HepG2 (cell line): ENCODE results near the gene CD7. TPM values are rescaled to one million over a fixed set of nuclear protein-coding genes. Genes with fewer than 3 reads are reported as not detected.

Experiments
- CREM ChIP-seq, 2 experiments: sonication (generic) in 1 of 2; formaldehyde crosslinking in 1 of 2; IDR thresholded peaks; 2 replicates each; pipeline versions ENCODE4 v1.4.0 to v1.6.1; 2016 to 2020; ENCODE audit warnings: antibody characterized with exemption in 1 of 2, mild to moderate bottlenecking in 1 of 2, missing genetic modification reagents in 1 of 2
- EP300 ChIP-seq, 3 experiments: sonication (generic) in 1 of 3; formaldehyde crosslinking in 1 of 3; IDR thresholded peaks; 2 replicates each; pipeline versions ENCODE4 v1.5.1 to v1.6.1; 2011 to 2020; ENCODE audit warnings: low read depth in 2 of 3, low read length in 2 of 3, borderline replicate concordance in 1 of 3, improper control_type of control experiment in 1 of 3, mild to moderate bottlenecking in 1 of 3, missing genetic modification reagents in 1 of 3, moderate library complexity in 1 of 3
- HIVEP1 ChIP-seq: sonication (generic); formaldehyde crosslinking; IDR thresholded peaks from 2 replicates; pipeline ENCODE4 v1.4.0; 2020; ENCODE audit warnings: mild to moderate bottlenecking, missing genetic modification reagents
- HMG20A ChIP-seq: IDR thresholded peaks from 2 replicates; pipeline ENCODE4 v1.6.1; 2016; ENCODE audit warnings: borderline replicate concordance
- MIER2 ChIP-seq: IDR thresholded peaks from 2 replicates; pipeline ENCODE4 v1.6.1; 2016; ENCODE audit warnings: missing biosample characterization, missing genetic modification reagents
- NFKBIZ ChIP-seq: IDR thresholded peaks from 2 replicates; pipeline ENCODE4 v1.6.1; 2018; ENCODE audit warnings: missing genetic modification reagents, missing compliant biosample characterization
- RBM22 ChIP-seq: fragments of 200-400 bp; formaldehyde crosslinking; optimal IDR thresholded peaks from 2 replicates; pipeline ENCODE3; 2017; ENCODE audit warnings: mild to moderate bottlenecking, low read length, moderate library complexity
- REPIN1 ChIP-seq: sonication (generic); formaldehyde crosslinking; IDR thresholded peaks from 2 replicates; pipeline ENCODE4 v1.8.0; 2022; ENCODE audit warnings: missing genetic modification reagents, low read depth, mild to moderate bottlenecking, borderline replicate concordance
- SPEN ChIP-seq: sonication (generic); formaldehyde crosslinking; IDR thresholded peaks from 2 replicates; pipeline ENCODE4 v1.5.1; 2020; ENCODE audit warnings: low read depth, mild to moderate bottlenecking, missing genetic modification reagents
- TEAD3 ChIP-seq: optimal IDR thresholded peaks from 2 replicates; pipeline ENCODE3; 2016; ENCODE audit warnings: borderline replicate concordance
- TOE1 ChIP-seq: sonication (generic); formaldehyde crosslinking; IDR thresholded peaks from 2 replicates; pipeline ENCODE4 v1.4.0; 2020; ENCODE audit warnings: mild to moderate bottlenecking, missing genetic modification reagents
- TRIM24 ChIP-seq: sonication (generic); formaldehyde crosslinking; IDR thresholded peaks from 2 replicates; pipeline ENCODE4 v1.8.0; 2022; ENCODE audit warnings: mild to moderate bottlenecking, missing genetic modification reagents
- ZEB1 ChIP-seq: IDR thresholded peaks from 2 replicates; pipeline ENCODE4 v1.6.1; 2012; ENCODE audit warnings: mild to moderate bottlenecking, low read depth, inconsistent platforms; ENCODE audit not compliant: insufficient replicate concordance
- ZFP37 ChIP-seq: sonication (generic); formaldehyde crosslinking; IDR thresholded peaks from 2 replicates; pipeline ENCODE4 v1.4.0; 2020; ENCODE audit warnings: missing genetic modification reagents, borderline replicate concordance
- ZMYM2 ChIP-seq: sonication (generic); formaldehyde crosslinking; IDR thresholded peaks from 2 replicates; pipeline ENCODE4 v1.8.0; 2022; ENCODE audit warnings: mild to moderate bottlenecking, missing genetic modification reagents
- polyA plus RNA-seq, 8 experiments: library from polyadenylated mRNA; depleted of rRNA in 3 of 8; stranded (reverse) in 7 of 8; unstranded in 1 of 8; fragments of >200 nt; fragmentation: Illumina TruSeq in 4 of 8; extraction: Trizol in 4 of 8; gene quantifications; 2 replicates each; pipeline versions ENCODE4 v1.2.1 to v1.2.3, GENCODE V29; 2011 to 2016; ENCODE audit warnings: low read depth in 4 of 8, missing spikeins in 1 of 8, mixed read lengths in 1 of 8; ENCODE audit not compliant: insufficient read depth in 1 of 8
- total RNA-seq, 5 experiments: library from RNA; depleted of rRNA; stranded (reverse); fragments of >200 nt; fragmentation: Illumina TruSeq; extraction: Trizol; gene quantifications; 2 replicates each; pipeline ENCODE4 v1.2.3, GENCODE V29; 2016; ENCODE audit warnings: low read depth in 1 of 5
- TF ChIP-seq, protein P1 (sequence below): sonication (generic); formaldehyde crosslinking; IDR thresholded peaks from 2 replicates; pipeline ENCODE4 v1.8.1; 2023; ENCODE audit warnings: missing genetic modification reagents, mild to moderate bottlenecking, borderline replicate concordance
- TF ChIP-seq, protein P2 (sequence below): IDR thresholded peaks from 2 replicates; pipeline ENCODE4 v1.6.1; 2016; ENCODE audit warnings: mild to moderate bottlenecking
- TF ChIP-seq, protein P3 (sequence below): sonication (generic); formaldehyde crosslinking; IDR thresholded peaks from 2 replicates; pipeline ENCODE4 v1.5.0; 2020; ENCODE audit warnings: missing genetic modification reagents
- TF ChIP-seq, protein P4 (sequence below): sonication (generic); formaldehyde crosslinking; IDR thresholded peaks from 2 replicates; pipeline ENCODE4 v1.9.0; 2021; ENCODE audit warnings: missing genetic modification reagents, mild to moderate bottlenecking, borderline replicate concordance
- TF ChIP-seq, protein P5 (sequence below): IDR thresholded peaks from 2 replicates; pipeline ENCODE4 v1.6.1; 2016; ENCODE audit warnings: low read depth
- TF ChIP-seq, protein P6 (sequence below): sonication (generic); formaldehyde crosslinking; IDR thresholded peaks from 2 replicates; pipeline ENCODE4 v1.8.0; 2022; ENCODE audit warnings: mild to moderate bottlenecking, missing genetic modification reagents, moderate library complexity

CD7 gene
- total and polyA plus RNA-seq, 2 of the 13 experiments (the other 11 are each of a cell fraction or from before 2014, with no cell fraction given), result 67.6 to 76.4 TPM

DNA sequence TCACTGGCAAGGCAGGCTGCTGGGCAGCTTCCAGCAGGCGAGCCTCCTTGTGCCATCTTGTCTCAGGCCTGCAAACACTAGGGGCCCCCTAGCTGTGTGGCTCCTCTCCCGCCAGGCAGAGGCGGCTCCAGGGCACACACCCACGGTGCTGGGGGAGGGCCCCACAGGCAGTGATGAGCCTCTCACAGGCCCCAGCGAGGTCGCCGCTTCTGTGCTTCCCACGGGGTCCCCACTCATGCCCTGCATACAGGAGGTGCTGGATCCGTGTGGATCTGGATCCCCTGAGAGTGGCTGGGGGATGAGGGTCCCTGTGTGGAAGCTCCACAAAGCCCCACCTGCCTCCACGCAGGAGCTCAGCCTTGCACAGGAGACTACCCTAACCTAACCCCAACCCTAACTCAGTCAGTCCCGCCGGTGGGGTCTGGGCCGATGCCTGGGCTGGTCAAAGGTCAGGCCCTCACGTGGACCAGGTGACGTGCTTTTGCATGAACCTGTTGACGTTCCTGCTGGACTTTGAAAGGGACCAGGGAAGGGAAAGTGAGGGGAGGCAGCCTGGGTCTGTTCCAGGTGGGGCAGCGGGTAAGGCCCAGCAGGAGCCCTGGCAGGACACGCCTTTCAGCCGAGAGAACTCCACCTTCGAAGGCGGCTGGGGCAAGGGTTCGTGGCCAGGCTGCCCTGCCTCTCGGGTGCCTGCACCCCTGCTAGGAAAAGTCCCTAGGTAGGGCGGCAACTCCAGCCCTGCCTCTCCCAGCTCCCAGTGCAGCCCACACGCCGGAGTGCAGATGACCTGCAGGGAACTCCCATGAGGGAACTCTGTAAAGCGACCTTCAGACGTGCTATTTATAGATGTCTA, 11.0 kb upstream of the CD7 start (continued):
- TF ChIP-seq, protein P1, sequence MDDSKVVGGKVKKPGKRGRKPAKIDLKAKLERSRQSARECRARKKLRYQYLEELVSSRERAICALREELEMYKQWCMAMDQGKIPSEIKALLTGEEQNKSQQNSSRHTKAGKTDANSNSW, result no peak
- peak; percentile 58 for TF ChIP-seq MIER2 (CRISPR knock-in tag)
- peak; percentile 95; the same call in 1 of the 2 replicates for TF ChIP-seq SPEN (CRISPR knock-in tag)
- TF ChIP-seq, protein P2, sequence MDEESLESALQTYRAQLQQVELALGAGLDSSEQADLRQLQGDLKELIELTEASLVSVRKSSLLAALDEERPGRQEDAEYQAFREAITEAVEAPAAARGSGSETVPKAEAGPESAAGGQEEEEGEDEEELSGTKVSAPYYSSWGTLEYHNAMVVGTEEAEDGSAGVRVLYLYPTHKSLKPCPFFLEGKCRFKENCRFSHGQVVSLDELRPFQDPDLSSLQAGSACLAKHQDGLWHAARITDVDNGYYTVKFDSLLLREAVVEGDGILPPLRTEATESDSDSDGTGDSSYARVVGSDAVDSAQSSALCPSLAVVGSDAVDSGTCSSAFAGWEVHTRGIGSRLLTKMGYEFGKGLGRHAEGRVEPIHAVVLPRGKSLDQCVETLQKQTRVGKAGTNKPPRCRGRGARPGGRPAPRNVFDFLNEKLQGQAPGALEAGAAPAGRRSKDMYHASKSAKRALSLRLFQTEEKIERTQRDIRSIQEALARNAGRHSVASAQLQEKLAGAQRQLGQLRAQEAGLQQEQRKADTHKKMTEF (CRISPR knock-in tag), result peak; percentile 89
- TF ChIP-seq, protein P3, sequence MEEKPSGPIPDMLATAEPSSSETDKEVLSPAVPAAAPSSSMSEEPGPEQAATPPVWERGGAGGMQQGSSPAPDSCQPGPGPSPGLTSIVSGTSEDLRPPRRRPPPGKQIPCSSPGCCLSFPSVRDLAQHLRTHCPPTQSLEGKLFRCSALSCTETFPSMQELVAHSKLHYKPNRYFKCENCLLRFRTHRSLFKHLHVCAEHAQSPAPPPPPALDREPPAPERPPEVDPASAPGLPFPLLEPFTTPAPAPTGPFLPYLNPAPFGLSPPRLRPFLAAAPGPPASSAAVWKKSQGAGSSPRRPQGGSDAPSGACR (CRISPR knock-in tag), result peak; percentile 96
- peak; percentile 96 for TF ChIP-seq ZMYM2 (CRISPR knock-in tag)
- TF ChIP-seq TRIM24 (CRISPR knock-in tag), result no peak; the same call in 1 of the 2 replicates
- peak; percentile 98 for TF ChIP-seq ZEB1
- peak in 1 of 2 experiments; percentile 87; a peak in 3 of 4 replicates for TF ChIP-seq EP300 (IDR thresholded peaks at IDR 0.05; ENCODE audit: low read depth in 2 of 2, low read length in 2 of 2)
- peak; percentile 75 for TF ChIP-seq EP300 (CRISPR knock-in tag; IDR thresholded peaks at IDR 0.05; ENCODE audit: borderline replicate concordance)
- peak; percentile 66 for TF ChIP-seq HMG20A (CRISPR knock-in tag)
- peak; percentile 93 for TF ChIP-seq ZFP37 (CRISPR knock-in tag)
- TF ChIP-seq NFKBIZ (CRISPR knock-in tag), result peak; percentile 85; the same call in 1 of the 2 replicates
- TF ChIP-seq, protein P4, sequence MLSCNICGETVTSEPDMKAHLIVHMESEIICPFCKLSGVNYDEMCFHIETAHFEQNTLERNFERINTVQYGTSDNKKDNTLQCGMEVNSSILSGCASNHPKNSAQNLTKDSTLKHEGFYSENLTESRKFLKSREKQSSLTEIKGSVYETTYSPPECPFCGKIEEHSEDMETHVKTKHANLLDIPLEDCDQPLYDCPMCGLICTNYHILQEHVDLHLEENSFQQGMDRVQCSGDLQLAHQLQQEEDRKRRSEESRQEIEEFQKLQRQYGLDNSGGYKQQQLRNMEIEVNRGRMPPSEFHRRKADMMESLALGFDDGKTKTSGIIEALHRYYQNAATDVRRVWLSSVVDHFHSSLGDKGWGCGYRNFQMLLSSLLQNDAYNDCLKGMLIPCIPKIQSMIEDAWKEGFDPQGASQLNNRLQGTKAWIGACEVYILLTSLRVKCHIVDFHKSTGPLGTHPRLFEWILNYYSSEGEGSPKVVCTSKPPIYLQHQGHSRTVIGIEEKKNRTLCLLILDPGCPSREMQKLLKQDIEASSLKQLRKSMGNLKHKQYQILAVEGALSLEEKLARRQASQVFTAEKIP (CRISPR knock-in tag), result no peak
- TF ChIP-seq RBM22, result peak; percentile 40
- TF ChIP-seq, protein P5, sequence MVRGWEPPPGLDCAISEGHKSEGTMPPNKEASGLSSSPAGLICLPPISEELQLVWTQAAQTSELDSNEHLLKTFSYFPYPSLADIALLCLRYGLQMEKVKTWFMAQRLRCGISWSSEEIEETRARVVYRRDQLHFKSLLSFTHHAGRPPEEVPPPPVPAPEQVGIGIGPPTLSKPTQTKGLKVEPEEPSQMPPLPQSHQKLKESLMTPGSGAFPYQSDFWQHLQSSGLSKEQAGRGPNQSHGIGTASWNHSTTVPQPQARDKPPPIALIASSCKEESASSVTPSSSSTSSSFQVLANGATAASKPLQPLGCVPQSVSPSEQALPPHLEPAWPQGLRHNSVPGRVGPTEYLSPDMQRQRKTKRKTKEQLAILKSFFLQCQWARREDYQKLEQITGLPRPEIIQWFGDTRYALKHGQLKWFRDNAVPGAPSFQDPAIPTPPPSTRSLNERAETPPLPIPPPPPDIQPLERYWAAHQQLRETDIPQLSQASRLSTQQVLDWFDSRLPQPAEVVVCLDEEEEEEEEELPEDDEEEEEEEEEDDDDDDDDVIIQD, result peak; percentile 81; the same call in 1 of the 2 replicates
- TF ChIP-seq, protein P6, sequence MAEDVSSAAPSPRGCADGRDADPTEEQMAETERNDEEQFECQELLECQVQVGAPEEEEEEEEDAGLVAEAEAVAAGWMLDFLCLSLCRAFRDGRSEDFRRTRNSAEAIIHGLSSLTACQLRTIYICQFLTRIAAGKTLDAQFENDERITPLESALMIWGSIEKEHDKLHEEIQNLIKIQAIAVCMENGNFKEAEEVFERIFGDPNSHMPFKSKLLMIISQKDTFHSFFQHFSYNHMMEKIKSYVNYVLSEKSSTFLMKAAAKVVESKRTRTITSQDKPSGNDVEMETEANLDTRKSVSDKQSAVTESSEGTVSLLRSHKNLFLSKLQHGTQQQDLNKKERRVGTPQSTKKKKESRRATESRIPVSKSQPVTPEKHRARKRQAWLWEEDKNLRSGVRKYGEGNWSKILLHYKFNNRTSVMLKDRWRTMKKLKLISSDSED (CRISPR knock-in tag), result peak; percentile 59; the same call in 1 of the 2 replicates
- TF ChIP-seq TEAD3 (CRISPR knock-in tag), result peak; percentile 89
- peak; percentile 98 for TF ChIP-seq HIVEP1 (CRISPR knock-in tag)
- TF ChIP-seq REPIN1 (CRISPR knock-in tag), result peak; percentile 99
- TF ChIP-seq TOE1, result peak; percentile 45; the same call in 1 of the 2 replicates
- TF ChIP-seq CREM (IDR thresholded peaks at IDR 0.05), result peak; percentile 92
- no peak for TF ChIP-seq CREM (CRISPR knock-in tag; IDR thresholded peaks at IDR 0.05)
